Measurements from ENCODE around the gene PRDM16. TPM values are rescaled to one million over a fixed set of nuclear protein-coding genes. Genes with fewer than 3 reads are reported as not detected.

Gene PRDM16
- total and polyA plus RNA-seq, 2 of the 8 experiments (the other 6 are each of a cell fraction or from before 2014, with no cell fraction given): 0.39 to 0.43 TPM

GRCh38 chr1:3237570-3237969 lies 168.6 kb downstream of the PRDM16 start:
- Histone ChIP-seq H2AFZ (ENCODE audit: low read length) (no peak overlapping the region), H3K36me3 (ENCODE audit: control insufficient read depth in 2 of 4, insufficient read depth in 4 of 4, low read length in 3 of 4) (no peaks in the 10 kb centered on the region), H3K4me2 (ENCODE audit: insufficient read depth in 1 of 2, low read depth in 2 of 2, low read length in 2 of 2) (no peak overlapping the region), H2BK5ac (ENCODE audit: low read depth, low read length) (no peak overlapping the region), H2BK15ac (ENCODE audit: low read length) (no peak overlapping the region), H3K23me2 (ENCODE audit: low read depth, low read length) (no peaks in the 10 kb centered on the region), H4K91ac (replicated peaks; ENCODE audit: insufficient read length, low read length) (no peak overlapping the region), H4K5ac (ENCODE audit: insufficient read length, low read depth, low read length) (no peak overlapping the region), H3K9ac (replicated peaks in 1 of 4; ENCODE audit: extremely low read depth in 1 of 4, low read depth in 3 of 4, low read length in 3 of 4) (no peak overlapping the region), H3K56ac (replicated peaks; ENCODE audit: insufficient read length, low read depth, low read length) (no peak overlapping the region), H3K18ac (ENCODE audit: extremely low read depth, low read length) (no peak overlapping the region), H3K27me3 (replicated peaks in 1 of 4; ENCODE audit: control insufficient read depth in 3 of 4, extremely low read depth in 1 of 4, insufficient read depth in 3 of 4, low read length in 3 of 4) (0 out of 7 replicates have a peak, but pooled peaks cover 0 to 3% (median 0%) of the 10 kb centered on the region in 4 experiments), H3K27ac (ENCODE audit: low read depth, low read length) (no peak overlapping the region), H3K9me3 (ENCODE audit: insufficient read depth in 2 of 2, low read depth in 1 of 2, low read length in 1 of 2) (no peaks in the 10 kb centered on the region), H3K79me2 (ENCODE audit: control insufficient read depth in 1 of 2, insufficient read depth in 2 of 2, low read length in 2 of 2) (no peaks in the 10 kb centered on the region), H4K8ac (ENCODE audit: extremely low read depth, insufficient read depth, low read length) (no peak overlapping the region), H3K4ac (replicated peaks; ENCODE audit: insufficient read length, low read depth, low read length) (no peak overlapping the region), H2AK5ac (ENCODE audit: low read depth, low read length) (no peak overlapping the region), H4K20me1 (replicated peaks in 1 of 2; ENCODE audit: control insufficient read depth in 1 of 2, insufficient read depth in 2 of 2, low read length in 2 of 2) (peaks cover 0 to 2% of the 10 kb centered on the region in 2 experiments), H2BK120ac (replicated peaks; ENCODE audit: low read depth, low read length) (no peak overlapping the region), H2BK12ac (ENCODE audit: low read depth, low read length) (no peak overlapping the region), H2BK20ac (ENCODE audit: low read length) (no peak overlapping the region), H3K4me1 (replicated peaks in 1 of 4; ENCODE audit: control insufficient read depth in 3 of 4, insufficient read depth in 4 of 4, low read length in 3 of 4) (peaks cover 0 to 8% (median 0%) of the 10 kb centered on the region in 4 experiments; a peak in 2 of 7 replicates), H3K79me1 (ENCODE audit: low read depth, low read length) (no peaks in the 10 kb centered on the region), H3K14ac (ENCODE audit: insufficient read length) (no peak overlapping the region), H3K4me3 (ENCODE audit: extremely low read depth in 1 of 4, insufficient read depth in 2 of 4, low read depth in 3 of 4, low read length in 4 of 4) (no peak overlapping the region), H3K23ac (ENCODE audit: insufficient read length) (no peak overlapping the region)
- CTCF ChIA-PET (ENCODE audit: partially characterized antibody): interaction anchor here (1.1 kb wide), 1 partner anchor 10 kb away, joined by 3 read pairs; no protein-coding TSS in a partner anchor
- FAIRE-seq (no peak), DNase-seq (ENCODE audit: low read depth in 1 of 2, low spot score in 2 of 2) (no peak)
- POLR2A ChIA-PET (ENCODE audit: partially characterized antibody): no interaction called here
- WGBS, 2 experiments (ENCODE audit: extremely low coverage in 1 of 2, insufficient coverage in 1 of 2, insufficient read length in 1 of 2, insufficient replicate concordance in 2 of 2, low coverage in 1 of 2, low lambda C conversion rate in 2 of 2, missing lambda C conversion rate in 1 of 2): 90% methylated on average over 15 of the region's 15 CpGs; no CpG with 5 or more reads in 1 of the 2 experiments
- TF ChIP-seq CBX5 (IDR thresholded peaks at IDR 0.05; ENCODE audit: low read depth, low read length) (no peak), CTBP2 (IDR thresholded peaks at IDR 0.05; ENCODE audit: borderline replicate concordance, insufficient read depth, insufficient read length, low read length) (no peak), SAP30 (IDR thresholded peaks at IDR 0.05; ENCODE audit: insufficient read depth, insufficient replicate concordance, low read length) (no peak), POU5F1 (IDR thresholded peaks at IDR 0.05; ENCODE audit: low read depth, low read length) (no peak)

Data from H1 (cell line).